Endothelial cell of hepatic sinusoid (primary cell): Measurements from ENCODE around the gene OR8U1.
"Not testable (repeated sequence)": the region's sequence is repeated elsewhere in the genome, so short reads cannot be mapped to it uniquely, and the experiment has no call there.

Experiments used
- in situ Hi-C: cut with HindIII; loops from 2 replicates; pipeline ENCODE4 v1.10.0; 2017; ENCODE audit warnings: low sequenced_read_pairs

OR8U1 gene

DNA sequence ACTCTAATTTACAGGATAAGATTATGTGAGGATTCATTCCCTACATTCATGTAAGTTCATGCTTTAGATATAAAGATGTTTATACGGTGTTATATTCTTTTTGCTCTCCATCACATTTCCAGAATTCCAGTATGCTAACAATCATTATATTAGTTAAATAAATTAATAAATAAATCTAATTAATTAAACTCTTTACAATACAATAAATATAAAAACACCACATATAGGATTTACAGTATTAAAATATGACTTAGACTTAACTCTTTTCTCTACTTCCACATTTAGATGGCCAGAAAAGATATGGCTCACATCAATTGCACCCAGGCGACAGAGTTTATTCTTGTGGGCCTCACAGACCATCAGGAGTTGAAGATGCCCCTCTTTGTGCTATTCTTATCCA is at the start of gene OR8U1:
OR8U1 (plus strand) TSS at position 301 of the 400 bp plus-strand sequence; CDS start at position 301, 0 bp downstream.
- in situ Hi-C loops, result no loop called here

GRCh38 chr11:56331861-56332491 is 43.4 kb upstream of the OR8U1 start:
- in situ Hi-C loops, result no loop called here

GRCh38 chr11:56333156-56333555 is 42.3 kb upstream of the OR8U1 start:
- in situ Hi-C loops, result no loop called here

DNA sequence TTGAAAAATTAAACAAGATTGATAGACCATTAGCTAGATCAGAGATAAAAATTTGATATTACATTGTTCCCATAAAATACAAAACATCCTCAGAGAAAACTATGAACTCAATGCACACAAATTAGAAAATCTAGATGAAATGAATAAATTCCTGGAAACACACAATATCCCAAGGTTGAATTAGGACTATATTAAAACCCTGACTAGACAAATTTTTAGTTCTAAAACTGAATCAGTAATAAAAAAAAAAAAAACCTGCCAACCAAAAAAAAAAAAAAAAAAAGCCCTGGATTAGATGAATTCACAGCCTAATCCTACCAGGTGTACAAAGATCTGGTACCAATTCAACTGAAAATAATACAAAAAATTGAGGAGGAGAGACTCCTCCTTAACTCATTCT is 35.1 kb upstream of the OR8U1 start:
- in situ Hi-C loops, result no loop called here

GRCh38 chr11:56345739-56346138 is 29.7 kb upstream of the OR8U1 start, which contains the start of gene OR8K1:
TSS of gene OR8K1 (plus strand) at chr11:56346039. CDS start at chr11:56346039, 0 bp downstream.
- in situ Hi-C loops, result no loop called here

DNA sequence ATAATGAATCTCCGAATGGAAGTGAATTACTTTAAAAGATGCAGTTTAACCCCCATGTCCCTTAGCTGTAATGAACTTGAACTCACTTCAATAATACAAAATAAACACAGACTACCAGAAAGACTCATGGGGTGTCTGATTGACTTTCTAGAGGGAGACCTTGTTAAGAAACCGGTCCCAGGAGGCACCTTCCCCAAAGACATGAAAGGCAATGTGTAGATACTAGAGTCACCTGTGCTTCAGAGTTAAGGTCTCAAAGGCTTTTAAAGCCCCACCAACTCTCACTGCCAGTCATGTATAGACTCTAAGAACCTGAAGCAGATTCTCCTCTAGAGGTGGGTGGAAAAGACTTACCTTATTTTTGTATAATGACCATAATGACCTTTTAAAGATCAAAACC is 21.4 kb upstream of the OR8U1 start, which contains the start of gene OR8J1:
OR8J1 (plus strand) TSS at position 301 of the 400 bp plus-strand sequence. CDS start 5,956 bp downstream, outside the sequence.
- in situ Hi-C loops, result no loop called here

DNA sequence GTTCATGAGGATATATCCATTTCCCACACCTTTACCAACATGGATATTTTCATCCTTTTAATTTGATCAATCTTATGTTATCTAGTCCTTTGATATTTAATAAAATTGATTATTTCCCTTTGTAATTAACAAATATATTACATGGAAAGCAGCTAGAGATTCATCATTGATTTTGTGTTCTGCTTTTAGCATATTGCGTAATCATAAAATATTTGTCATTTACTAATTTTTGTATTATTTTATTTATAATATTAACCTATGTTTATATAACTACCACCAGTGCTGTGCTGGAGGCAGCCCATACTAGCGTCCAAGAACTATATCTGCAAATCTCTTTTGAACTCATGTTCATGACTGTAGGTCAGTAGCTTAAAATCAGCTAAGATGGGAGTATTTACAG is 4.7 kb downstream of the OR8U1 start:
- in situ Hi-C loops, result no loop called here

- in situ Hi-C loops, result no loop called here
Measured at GRCh38 chr11:56394381-56394780, 19.0 kb downstream of the OR8U1 start.

DNA sequence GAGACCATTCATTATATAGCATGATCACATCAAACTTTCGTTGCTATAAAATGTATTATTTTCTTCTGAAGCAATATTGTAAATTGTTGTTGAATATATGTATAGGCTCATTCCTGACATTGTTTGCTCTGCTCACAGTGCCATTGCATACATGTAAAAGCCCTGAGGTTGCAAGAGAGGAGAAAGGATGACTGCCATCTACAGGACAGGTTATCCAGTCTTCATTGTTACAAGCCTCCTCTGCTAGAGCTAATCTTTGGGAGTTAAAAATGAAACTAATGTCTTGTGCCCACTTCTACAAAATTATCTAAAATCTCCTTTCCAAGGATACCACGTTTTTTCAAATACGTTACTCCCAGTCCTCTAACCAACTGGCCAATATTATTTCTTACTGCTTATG is 20.6 kb downstream of the OR8U1 start:
- in situ Hi-C loops, result no loop called here

GRCh38 chr11:56401858-56402461 is 26.5 kb downstream of the OR8U1 start:
- in situ Hi-C loops, result not testable (repeated sequence)

GRCh38 chr11:56404393-56404792 is 29.0 kb downstream of the OR8U1 start:
- in situ Hi-C loops, result no loop called here

DNA sequence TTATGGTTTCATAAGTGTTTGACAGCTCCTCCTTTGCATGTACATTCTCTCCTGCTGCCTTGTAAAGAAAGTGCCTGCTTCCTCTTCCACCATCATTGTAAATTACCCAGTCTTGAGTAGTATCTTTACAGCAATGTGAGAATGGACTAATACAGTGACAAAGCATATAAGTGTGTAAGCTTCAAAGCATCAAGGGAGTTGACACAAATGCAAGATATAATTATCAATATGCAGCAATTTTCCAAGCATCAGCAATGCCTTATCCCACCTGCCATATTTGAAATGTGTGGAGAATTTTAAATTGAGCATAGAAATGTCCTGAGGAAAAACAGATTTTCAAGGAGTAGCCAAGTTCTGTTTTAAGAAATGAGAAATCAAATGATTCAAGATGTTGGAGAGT is 35.4 kb downstream of the OR8U1 start:
- in situ Hi-C loops, result no loop called here

- in situ Hi-C loops, result no loop called here
Measured at GRCh38 chr11:56412396-56412795, 37.0 kb downstream of the OR8U1 start, which contains the start of gene OR5AL1. TSS of gene OR5AL1 (plus strand) at chr11:56412696.
